C4-2B (cell line): ENCODE results near the gene TJP3.

ENCODE experiments used
- ZFX ChIP-seq: fragments of 450-650 bp; IDR thresholded peaks from 2 replicates; pipeline ENCODE4 v1.6.1; 2017
- TF ChIP-seq, protein P1 (sequence below): fragments of 450-650 bp; conservative IDR thresholded peaks from 2 replicates; pipeline ENCODE4 v1.5.1; 2017; ENCODE audit warnings: mild to moderate bottlenecking

- TF ChIP-seq, protein P1, sequence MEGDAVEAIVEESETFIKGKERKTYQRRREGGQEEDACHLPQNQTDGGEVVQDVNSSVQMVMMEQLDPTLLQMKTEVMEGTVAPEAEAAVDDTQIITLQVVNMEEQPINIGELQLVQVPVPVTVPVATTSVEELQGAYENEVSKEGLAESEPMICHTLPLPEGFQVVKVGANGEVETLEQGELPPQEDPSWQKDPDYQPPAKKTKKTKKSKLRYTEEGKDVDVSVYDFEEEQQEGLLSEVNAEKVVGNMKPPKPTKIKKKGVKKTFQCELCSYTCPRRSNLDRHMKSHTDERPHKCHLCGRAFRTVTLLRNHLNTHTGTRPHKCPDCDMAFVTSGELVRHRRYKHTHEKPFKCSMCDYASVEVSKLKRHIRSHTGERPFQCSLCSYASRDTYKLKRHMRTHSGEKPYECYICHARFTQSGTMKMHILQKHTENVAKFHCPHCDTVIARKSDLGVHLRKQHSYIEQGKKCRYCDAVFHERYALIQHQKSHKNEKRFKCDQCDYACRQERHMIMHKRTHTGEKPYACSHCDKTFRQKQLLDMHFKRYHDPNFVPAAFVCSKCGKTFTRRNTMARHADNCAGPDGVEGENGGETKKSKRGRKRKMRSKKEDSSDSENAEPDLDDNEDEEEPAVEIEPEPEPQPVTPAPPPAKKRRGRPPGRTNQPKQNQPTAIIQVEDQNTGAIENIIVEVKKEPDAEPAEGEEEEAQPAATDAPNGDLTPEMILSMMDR, result no peak
- TF ChIP-seq ZFX, result no peak
These were observed 65.8 kb downstream of the TJP3 start for GRCh38 chr19:3773814-3774515.
